HG03469 (cell line): Measurements from ENCODE around the gene CSPG4.
"Not testable (repeated sequence)": the region's sequence is repeated elsewhere in the genome, so short reads cannot be mapped to it uniquely, and the experiment has no call there.

Experiments used
- ATAC-seq: cut with Tn5 transposase; IDR thresholded peaks from one replicate; pipeline ENCODE4 v1.9.1; 2021; ENCODE audit warnings: mild to moderate bottlenecking, moderate library complexity, moderate number of reproducible peaks; ENCODE audit not compliant: unreplicated experiment

CSPG4 gene

GRCh38 chr15:75693028-75693427 lies 19.6 kb downstream of the CSPG4 start:
- not testable (repeated sequence) for ATAC-seq

- not testable (repeated sequence) for ATAC-seq
Observed at GRCh38 chr15:75692311-75692710, 20.3 kb downstream of the CSPG4 start.

GRCh38 chr15:75689429-75689828 lies 23.2 kb downstream of the CSPG4 start:
- not testable (repeated sequence) for ATAC-seq

- ATAC-seq: no peak
Observed at GRCh38 chr15:75688831-75689230, 23.8 kb downstream of the CSPG4 start.

GRCh38 chr15:75688278-75688557 lies 24.4 kb downstream of the CSPG4 start:
- ATAC-seq: no peak

GRCh38 chr15:75687486-75688277 lies 25.0 kb downstream of the CSPG4 start:
- ATAC-seq: no peak

GRCh38 chr15:75686212-75686642 lies 26.4 kb downstream of the CSPG4 start:
- ATAC-seq: not testable (repeated sequence)

- ATAC-seq: no peak
Observed at GRCh38 chr15:75685195-75685594, 27.5 kb downstream of the CSPG4 start.

GRCh38 chr15:75684648-75685047 lies 28.0 kb downstream of the CSPG4 start:
- no peak for ATAC-seq

GRCh38 chr15:75683646-75684312 lies 28.9 kb downstream of the CSPG4 start:
- not testable (repeated sequence) for ATAC-seq

- no peak for ATAC-seq
Observed at GRCh38 chr15:75682181-75683135, 30.2 kb downstream of the CSPG4 start.

GRCh38 chr15:75680007-75680789 lies 32.5 kb downstream of the CSPG4 start:
- ATAC-seq: no peak

- not testable (repeated sequence) for ATAC-seq
Observed at GRCh38 chr15:75678324-75678690, 34.3 kb downstream of the CSPG4 start.

- no peak for ATAC-seq
Observed at GRCh38 chr15:75677465-75678323, 35.0 kb downstream of the CSPG4 start.

- ATAC-seq: no peak
Observed at GRCh38 chr15:75676688-75677464, 35.8 kb downstream of the CSPG4 start.

- no peak for ATAC-seq
Observed at GRCh38 chr15:75675579-75676404, 36.9 kb downstream of the CSPG4 start.

- no peak for ATAC-seq
Observed at GRCh38 chr15:75674366-75674765, 38.3 kb downstream of the CSPG4 start.
